ENCODE data around the gene CDRT15L2.
"Not testable (repeated sequence)": the region's sequence is repeated elsewhere in the genome, so short reads cannot be mapped to it uniquely, and the experiment has no call there.

DNA sequence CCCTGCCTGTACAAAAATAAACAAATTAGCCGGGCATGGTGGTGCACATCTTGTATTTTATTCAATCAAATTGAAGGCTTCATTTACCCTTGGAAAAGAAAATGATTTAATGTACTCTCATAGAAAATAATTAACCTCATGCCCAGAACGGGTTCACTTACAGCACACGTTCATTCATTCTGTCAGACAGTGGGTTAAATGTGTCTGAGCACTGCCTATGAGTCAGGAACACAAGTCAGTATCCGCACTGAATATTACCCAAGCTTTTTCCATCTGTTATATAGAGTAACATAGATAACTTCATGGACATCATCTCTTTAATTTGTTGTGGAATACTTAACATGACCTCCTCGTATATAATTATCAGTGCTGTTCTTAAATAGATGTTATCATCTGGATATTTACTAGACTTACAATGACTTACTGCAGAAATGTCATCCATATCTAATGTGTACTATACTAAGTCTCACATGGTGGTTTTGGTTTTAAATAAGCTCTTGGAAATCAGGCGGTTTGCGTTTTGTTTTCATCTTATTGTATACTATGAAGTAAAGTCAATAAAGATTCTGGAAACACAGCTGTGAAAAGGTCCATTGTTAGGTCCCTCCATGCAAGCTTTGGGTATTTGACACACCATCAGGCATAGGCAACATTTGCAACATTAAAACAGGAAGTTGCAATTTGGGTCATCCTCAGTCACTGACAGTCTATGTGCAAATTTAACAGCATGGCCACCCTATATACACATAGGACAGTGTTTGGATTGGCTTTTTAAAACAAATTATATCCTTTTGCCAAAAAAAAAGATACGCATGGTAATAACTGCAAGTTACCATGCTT is 44.6 kb upstream of the CDRT15L2 start:
- not testable (repeated sequence) for TF ChIP-seq POLR2AphosphoS5 (IDR thresholded peaks at IDR 0.05; ENCODE audit: low read depth); GABPA (IDR thresholded peaks at IDR 0.05; ENCODE audit: low read depth); SPI1 (IDR thresholded peaks at IDR 0.05; ENCODE audit: borderline replicate concordance, low read depth)
- TF ChIP-seq, protein P1, sequence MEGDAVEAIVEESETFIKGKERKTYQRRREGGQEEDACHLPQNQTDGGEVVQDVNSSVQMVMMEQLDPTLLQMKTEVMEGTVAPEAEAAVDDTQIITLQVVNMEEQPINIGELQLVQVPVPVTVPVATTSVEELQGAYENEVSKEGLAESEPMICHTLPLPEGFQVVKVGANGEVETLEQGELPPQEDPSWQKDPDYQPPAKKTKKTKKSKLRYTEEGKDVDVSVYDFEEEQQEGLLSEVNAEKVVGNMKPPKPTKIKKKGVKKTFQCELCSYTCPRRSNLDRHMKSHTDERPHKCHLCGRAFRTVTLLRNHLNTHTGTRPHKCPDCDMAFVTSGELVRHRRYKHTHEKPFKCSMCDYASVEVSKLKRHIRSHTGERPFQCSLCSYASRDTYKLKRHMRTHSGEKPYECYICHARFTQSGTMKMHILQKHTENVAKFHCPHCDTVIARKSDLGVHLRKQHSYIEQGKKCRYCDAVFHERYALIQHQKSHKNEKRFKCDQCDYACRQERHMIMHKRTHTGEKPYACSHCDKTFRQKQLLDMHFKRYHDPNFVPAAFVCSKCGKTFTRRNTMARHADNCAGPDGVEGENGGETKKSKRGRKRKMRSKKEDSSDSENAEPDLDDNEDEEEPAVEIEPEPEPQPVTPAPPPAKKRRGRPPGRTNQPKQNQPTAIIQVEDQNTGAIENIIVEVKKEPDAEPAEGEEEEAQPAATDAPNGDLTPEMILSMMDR (IDR thresholded peaks at IDR 0.05; ENCODE audit: insufficient read depth, low read length): not testable (repeated sequence)
- TF ChIP-seq, protein P2, sequence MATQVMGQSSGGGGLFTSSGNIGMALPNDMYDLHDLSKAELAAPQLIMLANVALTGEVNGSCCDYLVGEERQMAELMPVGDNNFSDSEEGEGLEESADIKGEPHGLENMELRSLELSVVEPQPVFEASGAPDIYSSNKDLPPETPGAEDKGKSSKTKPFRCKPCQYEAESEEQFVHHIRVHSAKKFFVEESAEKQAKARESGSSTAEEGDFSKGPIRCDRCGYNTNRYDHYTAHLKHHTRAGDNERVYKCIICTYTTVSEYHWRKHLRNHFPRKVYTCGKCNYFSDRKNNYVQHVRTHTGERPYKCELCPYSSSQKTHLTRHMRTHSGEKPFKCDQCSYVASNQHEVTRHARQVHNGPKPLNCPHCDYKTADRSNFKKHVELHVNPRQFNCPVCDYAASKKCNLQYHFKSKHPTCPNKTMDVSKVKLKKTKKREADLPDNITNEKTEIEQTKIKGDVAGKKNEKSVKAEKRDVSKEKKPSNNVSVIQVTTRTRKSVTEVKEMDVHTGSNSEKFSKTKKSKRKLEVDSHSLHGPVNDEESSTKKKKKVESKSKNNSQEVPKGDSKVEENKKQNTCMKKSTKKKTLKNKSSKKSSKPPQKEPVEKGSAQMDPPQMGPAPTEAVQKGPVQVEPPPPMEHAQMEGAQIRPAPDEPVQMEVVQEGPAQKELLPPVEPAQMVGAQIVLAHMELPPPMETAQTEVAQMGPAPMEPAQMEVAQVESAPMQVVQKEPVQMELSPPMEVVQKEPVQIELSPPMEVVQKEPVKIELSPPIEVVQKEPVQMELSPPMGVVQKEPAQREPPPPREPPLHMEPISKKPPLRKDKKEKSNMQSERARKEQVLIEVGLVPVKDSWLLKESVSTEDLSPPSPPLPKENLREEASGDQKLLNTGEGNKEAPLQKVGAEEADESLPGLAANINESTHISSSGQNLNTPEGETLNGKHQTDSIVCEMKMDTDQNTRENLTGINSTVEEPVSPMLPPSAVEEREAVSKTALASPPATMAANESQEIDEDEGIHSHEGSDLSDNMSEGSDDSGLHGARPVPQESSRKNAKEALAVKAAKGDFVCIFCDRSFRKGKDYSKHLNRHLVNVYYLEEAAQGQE (IDR thresholded peaks at IDR 0.05; ENCODE audit: insufficient replicate concordance, low read depth): not testable (repeated sequence)
